Rectal smooth muscle tissue (tissue), 1 donor: ENCODE measurements around the gene UGT2B28.
"Not testable (repeated sequence)": the region's sequence is repeated elsewhere in the genome, so short reads cannot be mapped to it uniquely, and the experiment has no call there.

ENCODE experiments used
- H3K27ac ChIP-seq: one replicate; pipeline ENCODE4 v1.7.0; 2013; ENCODE audit warnings: low read depth, low read length, inconsistent platforms
- H3K27me3 ChIP-seq: one replicate; pipeline ENCODE4 v1.7.0; 2013; ENCODE audit warnings: low read length; ENCODE audit not compliant: control insufficient read depth, insufficient read depth
- H3K36me3 ChIP-seq: one replicate; pipeline ENCODE4 v1.7.0; 2013; ENCODE audit warnings: low read length; ENCODE audit not compliant: control insufficient read depth, insufficient read depth
- H3K4me1 ChIP-seq: one replicate; pipeline ENCODE4 v1.7.0; 2013; ENCODE audit warnings: low read length; ENCODE audit not compliant: control insufficient read depth, insufficient read depth
- H3K4me3 ChIP-seq: one replicate; pipeline ENCODE4 v1.7.0; 2013; ENCODE audit warnings: low read length
- H3K9ac ChIP-seq: one replicate; pipeline ENCODE4 v1.7.0; 2013; ENCODE audit warnings: low read length

The UGT2B28 gene

DNA sequence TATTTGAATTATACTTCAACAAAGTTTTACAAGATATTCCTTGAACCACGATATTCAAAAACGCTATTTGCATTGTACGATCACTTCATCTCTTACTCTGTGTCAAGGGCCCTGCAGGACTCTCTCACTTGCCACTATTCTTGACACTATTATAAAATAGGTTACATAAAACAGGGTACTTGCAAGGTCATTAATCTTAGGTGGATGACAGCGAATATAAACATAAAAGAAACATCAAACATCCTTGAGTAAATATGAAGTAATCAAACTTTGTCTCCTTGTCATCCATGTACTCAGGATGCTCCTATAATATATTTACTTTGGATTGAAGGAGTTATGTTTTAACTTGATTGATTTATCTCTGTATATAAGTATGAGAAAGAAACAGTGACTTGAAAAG is at the start of gene UGT2B28:
Gene UGT2B28, plus strand, starts transcription at position 395 of the 400 bp plus-strand sequence. CDS start 26 bp downstream, outside the sequence.
- H3K4me3 ChIP-seq, H3K9ac ChIP-seq, H3K4me1 ChIP-seq, H3K27me3 ChIP-seq, H3K27ac ChIP-seq, H3K36me3 ChIP-seq: not testable (repeated sequence)

DNA sequence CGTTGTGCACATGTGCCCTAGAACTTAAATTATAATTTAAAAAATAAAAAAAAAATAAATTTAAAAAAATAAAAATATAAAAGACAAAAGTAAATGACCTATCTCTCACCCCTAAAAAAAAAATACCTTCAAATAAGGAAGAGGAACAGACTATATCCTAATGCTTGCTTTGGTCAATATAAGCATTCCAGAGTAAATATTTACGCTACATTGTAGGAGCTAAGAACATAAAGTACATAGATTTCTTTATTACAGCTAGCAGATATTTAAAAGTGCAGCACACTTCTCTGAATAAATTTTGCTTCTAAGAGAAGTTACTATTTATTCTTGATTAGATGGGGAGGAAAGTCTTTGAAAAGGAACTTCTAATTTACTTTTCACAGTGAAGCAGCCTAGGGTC is 41.2 kb upstream of the UGT2B28 start:
- no peaks in the 10 kb centered on the region for H3K4me1 ChIP-seq

DNA sequence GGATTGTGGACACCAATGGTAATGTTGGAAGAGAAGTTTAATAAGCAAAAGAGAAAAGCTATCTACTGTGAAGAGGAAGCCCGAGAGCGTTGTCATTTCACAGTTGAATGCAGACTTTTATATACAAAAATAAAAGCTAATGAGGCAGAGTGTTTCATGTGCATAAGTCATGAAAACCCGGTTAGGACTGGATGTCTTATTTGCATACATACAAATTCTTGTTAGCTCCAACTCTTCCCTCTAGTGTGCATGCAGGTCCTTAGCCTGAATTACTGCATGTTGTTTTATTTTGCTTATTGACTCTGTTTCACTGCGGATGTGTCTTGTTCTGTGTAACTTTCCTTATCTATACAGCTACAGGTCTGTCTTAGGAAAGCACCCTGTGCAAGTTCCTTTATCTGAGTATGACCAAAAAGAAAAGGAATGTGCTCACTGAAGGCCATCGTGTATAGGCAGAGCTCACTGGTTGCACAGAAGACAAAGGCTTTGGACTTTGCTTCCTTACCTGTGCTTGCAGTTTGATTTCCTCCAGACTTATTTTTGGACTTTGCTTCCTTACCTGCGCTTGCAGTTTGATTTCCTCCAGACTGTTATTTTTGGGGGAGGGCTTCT is 40.6 kb upstream of the UGT2B28 start:
- Histone ChIP-seq H3K27me3 (no peaks in the 10 kb centered on the region), H3K36me3 (no peaks in the 10 kb centered on the region), H3K4me3 (no peak overlapping the region), H3K27ac (no peak overlapping the region), H3K4me1 (no peaks in the 10 kb centered on the region), H3K9ac (no peak overlapping the region)

More for the DNA sequence above, 41.2 kb upstream of the UGT2B28 start:
- Histone ChIP-seq H3K27me3 (no peaks in the 10 kb centered on the region), H3K4me3 (no peak overlapping the region), H3K36me3 (no peaks in the 10 kb centered on the region), H3K27ac (no peak overlapping the region), H3K9ac (no peak overlapping the region)

DNA sequence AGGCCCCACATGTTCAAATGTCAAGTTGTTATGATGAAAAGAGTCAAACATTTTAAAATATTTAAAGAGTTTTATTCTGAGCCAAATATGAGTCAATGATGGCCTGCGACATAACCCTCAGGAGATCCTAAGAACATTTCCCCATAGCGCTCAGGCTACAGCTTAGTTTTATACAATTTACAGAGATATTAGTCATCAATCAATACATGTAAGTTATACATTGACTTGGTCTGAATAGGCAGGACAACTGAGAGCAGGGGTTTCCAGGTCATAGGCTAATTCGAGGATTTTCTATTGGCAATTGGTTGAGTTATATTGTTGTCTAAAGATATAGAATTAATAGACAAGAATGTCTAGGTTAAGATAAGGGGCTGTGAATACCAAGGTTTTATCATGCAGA is 39.5 kb upstream of the UGT2B28 start:
- not testable (repeated sequence) for H3K27ac ChIP-seq, H3K4me3 ChIP-seq, H3K9ac ChIP-seq, H3K4me1 ChIP-seq, H3K27me3 ChIP-seq, H3K36me3 ChIP-seq

DNA sequence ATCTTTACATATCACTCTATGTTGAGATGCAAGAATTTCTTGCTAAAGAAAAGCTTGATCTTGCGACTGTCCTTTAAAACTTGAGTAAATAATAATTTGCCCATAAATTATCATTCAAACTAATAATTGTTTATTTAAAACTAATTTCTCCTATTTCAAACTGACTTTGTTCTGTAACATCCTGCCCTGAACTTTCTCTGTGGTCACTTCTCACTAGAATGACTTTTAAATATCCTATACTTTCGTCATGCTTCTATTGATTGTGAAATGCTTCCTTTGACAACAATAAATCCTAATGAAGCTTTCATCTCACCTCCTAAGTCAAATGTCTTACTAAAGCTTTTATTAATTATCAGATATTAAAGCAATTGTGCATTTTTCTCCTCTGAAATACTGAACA is 38.5 kb upstream of the UGT2B28 start:
- H3K4me3 ChIP-seq, H3K9ac ChIP-seq, H3K27ac ChIP-seq, H3K36me3 ChIP-seq, H3K4me1 ChIP-seq, H3K27me3 ChIP-seq: not testable (repeated sequence)

DNA sequence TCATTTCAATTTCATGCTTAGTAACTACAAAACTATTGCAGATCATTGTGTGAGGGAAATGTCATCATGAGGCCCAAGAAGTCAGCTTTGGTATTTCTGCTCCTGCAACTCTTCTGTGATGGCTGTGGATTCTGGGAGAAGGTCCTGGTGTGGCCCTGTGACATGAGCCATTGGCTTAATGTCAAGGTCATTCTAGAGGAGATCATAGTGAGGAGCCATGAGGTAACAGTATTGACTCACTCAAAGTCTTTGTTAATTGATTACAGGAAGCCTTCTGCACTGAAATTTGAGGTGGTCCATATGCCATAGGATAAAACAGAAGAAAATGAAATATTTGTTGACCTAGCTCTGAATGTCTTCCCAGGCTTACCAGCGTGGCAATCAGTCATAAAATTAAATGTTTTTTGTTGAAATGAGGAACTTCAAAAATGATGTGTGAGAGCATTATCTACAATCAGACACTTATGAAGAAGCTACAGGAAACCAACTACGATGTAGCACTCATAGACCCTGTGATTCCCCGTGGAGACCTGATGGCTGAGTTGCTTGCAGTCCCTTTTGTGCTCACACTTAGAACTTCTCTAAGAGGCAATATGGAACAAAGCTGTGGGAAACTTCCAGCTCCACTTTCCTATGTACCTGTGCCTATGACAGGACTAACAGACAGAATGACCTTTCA is 37.6 kb upstream of the UGT2B28 start:
- not testable (repeated sequence) for H3K9ac ChIP-seq, H3K36me3 ChIP-seq, H3K27me3 ChIP-seq, H3K4me1 ChIP-seq, H3K27ac ChIP-seq, H3K4me3 ChIP-seq

- H3K27ac ChIP-seq, H3K9ac ChIP-seq, H3K27me3 ChIP-seq, H3K36me3 ChIP-seq, H3K4me3 ChIP-seq, H3K4me1 ChIP-seq: not testable (repeated sequence)
These were observed 29.4 kb upstream of the UGT2B28 start for GRCh38 chr4:69250884-69251283.

DNA sequence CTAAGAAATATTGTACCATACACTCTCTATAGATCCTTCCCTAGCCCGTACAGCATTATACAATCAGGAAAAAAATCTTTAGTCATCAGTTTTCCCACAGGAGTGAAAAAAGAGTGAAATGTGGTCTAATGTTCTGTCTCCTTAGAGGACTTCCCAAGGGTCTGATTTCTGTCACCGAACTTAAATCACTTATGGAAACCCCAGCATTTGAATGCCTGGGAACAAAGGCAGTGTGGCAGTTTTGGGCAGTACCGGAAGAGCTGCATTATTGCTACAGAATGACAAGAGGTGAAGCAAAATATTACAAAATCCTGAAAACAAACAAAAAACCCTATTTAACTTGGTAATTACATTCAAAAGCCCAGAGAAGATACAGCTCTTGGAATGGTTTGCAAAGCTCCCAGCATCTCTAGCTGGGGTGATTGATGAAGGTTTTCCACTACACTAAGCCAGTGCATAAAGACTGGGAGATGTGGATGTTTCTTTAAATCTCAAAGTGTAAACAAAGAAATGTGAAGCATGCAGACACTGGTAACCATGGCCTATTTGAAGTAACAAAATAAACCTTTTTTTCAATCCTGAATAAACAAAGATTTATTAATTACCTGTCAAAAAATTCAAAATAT is 27.0 kb upstream of the UGT2B28 start:
- not testable (repeated sequence) for H3K27me3 ChIP-seq, H3K9ac ChIP-seq, H3K27ac ChIP-seq, H3K4me1 ChIP-seq, H3K4me3 ChIP-seq, H3K36me3 ChIP-seq

GRCh38 chr4:69268612-69269011 is 11.7 kb upstream of the UGT2B28 start:
- H3K27me3 ChIP-seq, H3K4me3 ChIP-seq, H3K27ac ChIP-seq, H3K9ac ChIP-seq, H3K4me1 ChIP-seq, H3K36me3 ChIP-seq: not testable (repeated sequence)

DNA sequence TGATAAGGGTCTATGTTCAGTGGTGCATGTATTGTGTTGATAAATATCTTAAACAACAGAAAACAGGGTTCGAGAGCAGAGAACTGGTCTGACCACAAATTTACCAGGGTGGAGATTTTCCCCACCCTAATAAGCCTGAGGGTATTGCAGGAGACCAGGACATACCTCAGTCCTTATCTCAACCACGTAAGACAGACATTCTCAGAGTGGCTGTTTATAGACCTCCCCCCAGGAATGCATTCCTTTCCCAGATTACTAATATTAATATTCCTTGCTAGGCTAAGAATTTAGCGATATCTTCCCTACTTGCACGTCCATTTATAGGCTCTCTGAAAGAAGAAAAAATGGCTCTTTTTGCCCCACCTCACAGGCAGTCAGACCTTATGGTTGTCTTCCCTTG is 16.1 kb downstream of the UGT2B28 start:
- not testable (repeated sequence) for H3K27ac ChIP-seq, H3K27me3 ChIP-seq, H3K9ac ChIP-seq, H3K36me3 ChIP-seq, H3K4me1 ChIP-seq, H3K4me3 ChIP-seq

- not testable (repeated sequence) for H3K4me3 ChIP-seq, H3K27ac ChIP-seq, H3K27me3 ChIP-seq, H3K36me3 ChIP-seq, H3K9ac ChIP-seq, H3K4me1 ChIP-seq
These were observed 28.3 kb downstream of the UGT2B28 start for GRCh38 chr4:69308426-69309033.

DNA sequence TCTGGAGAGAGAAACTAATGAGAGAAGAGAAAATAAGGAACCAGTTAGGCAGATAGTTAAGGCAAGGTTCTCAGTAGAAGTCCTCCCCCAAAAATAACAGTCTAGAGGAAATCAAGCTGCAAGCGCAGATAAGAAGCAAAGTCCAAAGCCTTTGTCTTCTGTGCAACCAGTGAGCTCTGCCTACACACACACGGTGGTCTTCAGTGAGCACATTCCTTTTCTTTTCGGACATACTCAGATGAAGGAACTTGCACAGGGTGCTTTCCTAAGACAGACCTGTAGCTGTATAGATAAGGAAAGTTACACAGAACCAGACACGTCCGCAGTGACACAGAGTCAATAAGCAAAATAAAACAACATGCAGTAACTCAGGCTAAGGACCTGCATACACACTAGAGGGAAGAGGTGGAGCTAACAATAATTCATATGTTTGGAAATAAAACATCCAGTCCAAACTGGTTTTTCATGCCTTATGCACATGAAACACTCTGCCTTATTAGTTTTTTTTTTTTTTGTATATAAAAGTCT is 29.3 kb downstream of the UGT2B28 start:
- not testable (repeated sequence) for H3K4me1 ChIP-seq, H3K36me3 ChIP-seq, H3K27ac ChIP-seq, H3K27me3 ChIP-seq, H3K9ac ChIP-seq, H3K4me3 ChIP-seq
